NCI-H2227 treated with DMSO at 0.1 percent for 48 hours (cell line): ENCODE data around the gene MCRIP1.

Experiments
- DNase-seq: peaks from one replicate; lab custom pipeline; 2025; lab: John Stamatoyannopoulos, UW

The MCRIP1 gene

GRCh38 chr17:81803728-81804558 is 29.1 kb downstream of the MCRIP1 start, which contains the start of gene GCGR:
TSS of gene GCGR (plus strand) at chr17:81804150. CDS start at chr17:81809019, 4,869 bp downstream.
- DNase-seq, result no peak

GRCh38 chr17:81802856-81803643 is 30.0 kb downstream of the MCRIP1 start:
- DNase-seq, result no peak

GRCh38 chr17:81802048-81802758 is 30.9 kb downstream of the MCRIP1 start:
- no peak for DNase-seq

- no peak for DNase-seq
Measured at GRCh38 chr17:81801327-81801726, 31.8 kb downstream of the MCRIP1 start.

GRCh38 chr17:81794509-81794908 is 38.6 kb downstream of the MCRIP1 start:
- no peak for DNase-seq

- no peak for DNase-seq
Measured at GRCh38 chr17:81794074-81794476, 39.0 kb downstream of the MCRIP1 start.

GRCh38 chr17:81792675-81793615 is 40.1 kb downstream of the MCRIP1 start:
- DNase-seq, result no peak
